IMR-90 (cell line): ENCODE data around the gene MYO1G. TPM values are rescaled to one million over a fixed set of nuclear protein-coding genes. Genes with fewer than 3 reads are reported as not detected.

Experiments used
- ATAC-seq: fragments of 200-7000 bp; cut with Tn5 transposase; 2 replicates; pipeline ENCODE4 v1.9.1; 2020; ENCODE audit warnings: low read depth, mild to moderate bottlenecking, moderate library complexity
- BruUV-seq: library from RNA; stranded (reverse); fragments of 400-500 nt; replicated peaks from 2 replicates; lab custom pipeline; 2021; lab: Mats Ljungman, UMichigan
- CTCF ChIA-PET: fragments of 300-600 bp; formaldehyde crosslinking; extraction: SDS; loops from one replicate; lab custom pipeline; 2021; ENCODE audit warnings: antibody characterized with exemption; lab: Yijun Ruan, JAX
- POLR2A ChIA-PET: fragments of 300-600 bp; sonication (Branson Sonifier 250); formaldehyde crosslinking; loops from one replicate; lab custom pipeline; 2022; ENCODE audit warnings: antibody characterized with exemption; ENCODE audit not compliant: unreplicated experiment; lab: Charles Lee
- DNase-seq: peaks from one replicate; pipeline ENCODE4 v3.0.0; 2013
- H2AFZ ChIP-seq: replicated peaks from 2 replicates; pipeline ENCODE3; 2013; ENCODE audit warnings: low read length, mild to moderate bottlenecking; ENCODE audit not compliant: poor library complexity
- H2AK5ac ChIP-seq: 2 replicates; pipeline ENCODE4 v1.6.1; 2013; ENCODE audit warnings: low read depth, low read length, inconsistent platforms
- H2AK9ac ChIP-seq: replicated peaks from 2 replicates; pipeline ENCODE3; 2013; ENCODE audit warnings: mild to moderate bottlenecking, low read depth, low read length, moderate library complexity; ENCODE audit not compliant: poor library complexity
- H2BK120ac ChIP-seq: 2 replicates; pipeline ENCODE4 v1.6.1; 2013; ENCODE audit warnings: low read depth, low read length, inconsistent platforms
- H2BK15ac ChIP-seq: 3 replicates; pipeline ENCODE4 v1.6.1; 2013; ENCODE audit warnings: low read depth, low read length, inconsistent platforms
- H2BK20ac ChIP-seq: 2 replicates; pipeline ENCODE4 v1.6.1; 2013; ENCODE audit warnings: low read depth, mild to moderate bottlenecking, inconsistent platforms, low read length, moderate library complexity
- H2BK5ac ChIP-seq: 2 replicates; pipeline ENCODE4 v1.6.1; 2013; ENCODE audit warnings: mild to moderate bottlenecking, low read depth, low read length, inconsistent platforms; ENCODE audit not compliant: poor library complexity, severe bottlenecking
- H3K14ac ChIP-seq: replicated peaks from 2 replicates; pipeline ENCODE4 v1.6.1; 2013; ENCODE audit warnings: low read depth, low read length, inconsistent platforms
- H3K18ac ChIP-seq: 2 replicates; pipeline ENCODE4 v1.6.1; 2013; ENCODE audit warnings: low read depth, low read length, control low read depth
- H3K23ac ChIP-seq: 2 replicates; pipeline ENCODE4 v1.6.1; 2013; ENCODE audit warnings: low read depth, low read length, inconsistent platforms
- H3K27ac ChIP-seq: 2 replicates; pipeline ENCODE4 v1.5.1; 2013; ENCODE audit warnings: mild to moderate bottlenecking, control low read depth, low read length; ENCODE audit not compliant: insufficient read depth
- H3K27me3 ChIP-seq: 2 replicates; pipeline ENCODE4 v1.6.1; 2013; ENCODE audit warnings: low read length; ENCODE audit not compliant: control insufficient read depth, insufficient read depth
- H3K36me3 ChIP-seq: 2 replicates; pipeline ENCODE4 v1.6.1; 2013; ENCODE audit warnings: low read length, mixed read lengths; ENCODE audit not compliant: control insufficient read depth, insufficient read depth
- H3K4ac ChIP-seq: 2 replicates; pipeline ENCODE4 v1.6.1; 2013; ENCODE audit warnings: low read depth, low read length, inconsistent platforms
- H3K4me1 ChIP-seq: 2 replicates; pipeline ENCODE4 v1.6.1; 2013; ENCODE audit warnings: low read length, mixed read lengths; ENCODE audit not compliant: control insufficient read depth, insufficient read depth
- H3K4me2 ChIP-seq: 2 replicates; pipeline ENCODE4 v1.6.1; 2013; ENCODE audit warnings: low read depth, mild to moderate bottlenecking, control low read depth, low read length, moderate library complexity
- H3K4me3 ChIP-seq: 2 replicates; pipeline ENCODE4 v1.5.1; 2013; ENCODE audit warnings: low read depth, mild to moderate bottlenecking, control low read depth, low read length, moderate library complexity; ENCODE audit not compliant: insufficient read depth
- H3K56ac ChIP-seq: 2 replicates; pipeline ENCODE4 v1.6.1; 2013; ENCODE audit warnings: low read length, inconsistent platforms; ENCODE audit not compliant: insufficient read depth; ENCODE audit errors: extremely low read depth
- H3K79me1 ChIP-seq, 2 experiments: 2 replicates each; pipeline ENCODE4 v1.6.1; 2013; ENCODE audit warnings: low read length in 2 of 2, inconsistent platforms in 1 of 2, low read depth in 1 of 2
- H3K9ac ChIP-seq: 2 replicates; pipeline ENCODE4 v1.6.1; 2013; ENCODE audit warnings: low read depth, low read length, control low read depth
- H3K9me1 ChIP-seq: 2 replicates; pipeline ENCODE4 v1.6.1; 2013; ENCODE audit warnings: low read length, inconsistent platforms; ENCODE audit not compliant: insufficient read depth
- H3K9me3 ChIP-seq: 2 replicates; pipeline ENCODE4 v1.6.1; 2013; ENCODE audit warnings: low read length; ENCODE audit not compliant: control insufficient read depth, insufficient read depth
- H4K20me1 ChIP-seq: 2 replicates; pipeline ENCODE4 v1.6.1; 2013; ENCODE audit warnings: low read length, inconsistent platforms; ENCODE audit not compliant: insufficient read depth
- H4K5ac ChIP-seq: 2 replicates; pipeline ENCODE4 v1.6.1; 2013; ENCODE audit warnings: mild to moderate bottlenecking, low read depth, low read length, control low read depth
- H4K8ac ChIP-seq, 2 experiments: 2 replicates each; pipeline ENCODE4 v1.6.1; 2013; ENCODE audit warnings: low read depth in 2 of 2, low read length in 2 of 2, control low read depth in 1 of 2, inconsistent platforms in 1 of 2
- H4K91ac ChIP-seq: 2 replicates; pipeline ENCODE4 v1.6.1; 2013; ENCODE audit warnings: low read depth, low read length, inconsistent platforms; ENCODE audit not compliant: insufficient read depth
- NFE2L2 ChIP-seq: fragments of 150-350 bp; IDR thresholded peaks from 2 replicates; pipeline ENCODE4 v1.6.1; 2016; ENCODE audit warnings: low read depth, mild to moderate bottlenecking, low read length
- RFX5 ChIP-seq: IDR thresholded peaks from 2 replicates; pipeline ENCODE4 v1.8.0; 2012; ENCODE audit warnings: low read depth, mild to moderate bottlenecking, low read length, moderate library complexity
- SMC3 ChIP-seq: fragments of 150-350 bp; IDR thresholded peaks from 2 replicates; pipeline ENCODE4 v1.6.1; 2016; ENCODE audit warnings: low read depth, mild to moderate bottlenecking, antibody characterized with exemption, low read length, moderate library complexity
- WGBS, 2 experiments: methylation state at CpG; one replicate each; pipeline versions ENCODE4 v1.1.5 to v1.1.7; 2013; ENCODE audit warnings: missing lambda C conversion rate in 2 of 2; ENCODE audit not compliant: insufficient read length in 1 of 2; ENCODE audit errors: extremely low coverage in 2 of 2; 5-methylcytosine and 5-hydroxymethylcytosine counted together
- dilution Hi-C: fragments of 300-500 bp; cut with HindIII; formaldehyde crosslinking; loops from one replicate; pipeline ENCODE4 v1.14.3; 2018; ENCODE audit warnings: low sequenced_read_pairs; ENCODE audit not compliant: unreplicated experiment
- in situ Hi-C: fragments of 300-500 bp; cut with MboI; formaldehyde crosslinking; loops from 3 replicates; pipeline ENCODE4 v1.14.3; 2019; ENCODE audit warnings: low sequenced_read_pairs, inconsistent platforms, mixed read lengths
- intact Hi-C: fragments of 100-400 bp; cut with micrococcal nuclease; formaldehyde crosslinking; loops from 2 replicates; pipeline ENCODE4 v1.10.0; 2022
- polyA plus RNA-seq, 3 experiments: library from polyadenylated mRNA; depleted of rRNA; stranded (reverse); fragments of >200 nt; gene quantifications; 2 replicates each; pipeline ENCODE4 v1.2.3, GENCODE V29; 2012; ENCODE audit warnings: low replicate concordance in 1 of 3
- total RNA-seq: library from RNA; depleted of rRNA; stranded (reverse); fragments of >200 nt; gene quantifications from 2 replicates; pipeline ENCODE4 v1.2.3, GENCODE V29; 2012
- TF ChIP-seq, protein P1 (sequence below): fragments of 150-350 bp; IDR thresholded peaks from 2 replicates; pipeline ENCODE4 v1.6.1; 2017; ENCODE audit warnings: mild to moderate bottlenecking, antibody characterized with exemption, low read length, low read depth
- TF ChIP-seq, protein P2 (sequence below): fragments of 150-350 bp; IDR thresholded peaks from 2 replicates; pipeline ENCODE4 v1.6.1; 2016; ENCODE audit warnings: low read depth, mild to moderate bottlenecking, low read length, moderate library complexity, borderline replicate concordance
- TF ChIP-seq, protein P3 (sequence below): conservative IDR thresholded peaks from 2 replicates; pipeline ENCODE4 v1.5.1; 2012; ENCODE audit warnings: mild to moderate bottlenecking, low read depth, low read length, improper control_type of control experiment

MYO1G gene
- total and polyA plus RNA-seq, 2 of the 4 experiments (the other 2 are of a cell fraction): under 0.01 to 0.02 TPM

DNA sequence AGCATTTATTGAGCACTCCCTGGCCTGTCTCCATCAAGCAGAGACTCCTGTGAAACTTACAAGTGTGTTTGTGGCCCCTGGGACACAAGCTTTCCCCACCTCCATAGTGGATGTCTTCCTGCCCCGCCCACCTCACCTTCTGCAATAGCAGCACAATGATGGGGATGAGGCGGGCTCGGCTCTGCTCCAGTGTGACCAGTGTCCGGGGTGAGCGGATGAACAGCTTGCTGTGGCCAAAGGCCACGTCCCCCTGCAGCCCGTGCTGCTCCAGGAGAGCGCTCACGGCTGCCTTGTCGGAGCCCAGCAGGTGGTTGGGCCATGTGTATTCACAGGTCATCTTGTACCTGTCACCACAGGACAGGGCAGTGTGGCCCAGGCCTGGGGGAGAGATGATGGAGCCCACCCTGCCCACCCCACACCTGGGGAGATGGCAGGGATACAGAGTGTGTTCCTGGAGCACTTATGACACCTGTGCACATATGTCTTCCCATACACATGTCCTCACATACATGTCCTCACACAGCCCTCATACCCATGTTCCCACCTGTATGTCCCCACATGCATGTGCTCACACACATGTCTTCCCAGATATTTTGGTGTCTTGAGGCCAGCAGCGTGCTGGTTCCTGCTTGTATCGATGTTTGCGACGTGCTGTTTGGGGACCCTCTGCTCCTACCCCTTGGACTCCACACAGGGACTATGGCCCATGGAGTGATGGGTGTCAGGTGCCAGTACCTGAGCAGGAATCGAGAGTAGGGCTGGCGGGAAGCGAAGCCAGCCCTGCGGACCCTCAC is 12.7 kb downstream of the MYO1G start:
- Histone ChIP-seq H4K5ac (no peak overlapping the region), H3K9ac (no peak overlapping the region), H2AFZ (no peak overlapping the region), H2BK15ac (no peak overlapping the region), H3K18ac (no peak overlapping the region), H2AK5ac (no peak overlapping the region), H3K23ac (no peak overlapping the region), H3K27me3 (peaks cover 21% of the 10 kb centered on the region), H4K8ac (no peak overlapping the region), H4K91ac (no peak overlapping the region), H3K9me3 (no peaks in the 10 kb centered on the region), H2AK9ac (no peak overlapping the region), H3K14ac (no peak overlapping the region), H3K4ac (no peak overlapping the region), H3K36me3 (no peaks in the 10 kb centered on the region), H3K79me1 (no peaks in the 10 kb centered on the region), H3K27ac (no peak overlapping the region), H2BK5ac (no peak overlapping the region), H3K4me3 (no peak overlapping the region), H4K20me1 (no peaks in the 10 kb centered on the region), H3K56ac (no peak overlapping the region), H3K9me1 (no peaks in the 10 kb centered on the region), H3K4me2 (no peak overlapping the region), H2BK20ac (no peak overlapping the region), H3K4me1 (peaks cover 5% of the 10 kb centered on the region; the same call in 1 of the 2 replicates), H2BK120ac (no peak overlapping the region)
- CTCF ChIA-PET: no interaction called here
- dilution Hi-C loops: no loop called here
- ATAC-seq: no peak
- DNase-seq: no peak
- WGBS, 2 experiments: 76% methylated on average over 5 of the region's 18 CpGs; no CpG with 5 or more reads in 1 of the 2 experiments
- in situ Hi-C loops: loop anchor here (10.0 kb wide), 1 partner anchor 169 kb away; no protein-coding TSS in a partner anchor
- TF ChIP-seq NFE2L2 (no peak), RFX5 (no peak), SMC3 (no peak)
- TF ChIP-seq, protein P1, sequence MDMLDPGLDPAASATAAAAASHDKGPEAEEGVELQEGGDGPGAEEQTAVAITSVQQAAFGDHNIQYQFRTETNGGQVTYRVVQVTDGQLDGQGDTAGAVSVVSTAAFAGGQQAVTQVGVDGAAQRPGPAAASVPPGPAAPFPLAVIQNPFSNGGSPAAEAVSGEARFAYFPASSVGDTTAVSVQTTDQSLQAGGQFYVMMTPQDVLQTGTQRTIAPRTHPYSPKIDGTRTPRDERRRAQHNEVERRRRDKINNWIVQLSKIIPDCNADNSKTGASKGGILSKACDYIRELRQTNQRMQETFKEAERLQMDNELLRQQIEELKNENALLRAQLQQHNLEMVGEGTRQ: no peak
- TF ChIP-seq, protein P2, sequence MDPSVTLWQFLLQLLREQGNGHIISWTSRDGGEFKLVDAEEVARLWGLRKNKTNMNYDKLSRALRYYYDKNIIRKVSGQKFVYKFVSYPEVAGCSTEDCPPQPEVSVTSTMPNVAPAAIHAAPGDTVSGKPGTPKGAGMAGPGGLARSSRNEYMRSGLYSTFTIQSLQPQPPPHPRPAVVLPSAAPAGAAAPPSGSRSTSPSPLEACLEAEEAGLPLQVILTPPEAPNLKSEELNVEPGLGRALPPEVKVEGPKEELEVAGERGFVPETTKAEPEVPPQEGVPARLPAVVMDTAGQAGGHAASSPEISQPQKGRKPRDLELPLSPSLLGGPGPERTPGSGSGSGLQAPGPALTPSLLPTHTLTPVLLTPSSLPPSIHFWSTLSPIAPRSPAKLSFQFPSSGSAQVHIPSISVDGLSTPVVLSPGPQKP: no peak
- TF ChIP-seq, protein P3, sequence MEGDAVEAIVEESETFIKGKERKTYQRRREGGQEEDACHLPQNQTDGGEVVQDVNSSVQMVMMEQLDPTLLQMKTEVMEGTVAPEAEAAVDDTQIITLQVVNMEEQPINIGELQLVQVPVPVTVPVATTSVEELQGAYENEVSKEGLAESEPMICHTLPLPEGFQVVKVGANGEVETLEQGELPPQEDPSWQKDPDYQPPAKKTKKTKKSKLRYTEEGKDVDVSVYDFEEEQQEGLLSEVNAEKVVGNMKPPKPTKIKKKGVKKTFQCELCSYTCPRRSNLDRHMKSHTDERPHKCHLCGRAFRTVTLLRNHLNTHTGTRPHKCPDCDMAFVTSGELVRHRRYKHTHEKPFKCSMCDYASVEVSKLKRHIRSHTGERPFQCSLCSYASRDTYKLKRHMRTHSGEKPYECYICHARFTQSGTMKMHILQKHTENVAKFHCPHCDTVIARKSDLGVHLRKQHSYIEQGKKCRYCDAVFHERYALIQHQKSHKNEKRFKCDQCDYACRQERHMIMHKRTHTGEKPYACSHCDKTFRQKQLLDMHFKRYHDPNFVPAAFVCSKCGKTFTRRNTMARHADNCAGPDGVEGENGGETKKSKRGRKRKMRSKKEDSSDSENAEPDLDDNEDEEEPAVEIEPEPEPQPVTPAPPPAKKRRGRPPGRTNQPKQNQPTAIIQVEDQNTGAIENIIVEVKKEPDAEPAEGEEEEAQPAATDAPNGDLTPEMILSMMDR: no peak
- BruUV-seq: no TSS peak
- intact Hi-C loops: no loop called here
- POLR2A ChIA-PET: no interaction called here
